WERI-Rb-1 (cell line): ENCODE data around the gene CTDP1.

Experiments
- DNase-seq: peaks from one replicate; pipeline ENCODE4 v3.0.0-alpha.2; 2020
- H3K27ac ChIP-seq: fragments of 250-450 bp; sonication (Bioruptor Pico); 2 replicates; pipeline ENCODE4 v1.5.1; 2020; ENCODE audit warnings: mild to moderate bottlenecking, moderate library complexity
- H3K27me3 ChIP-seq: fragments of 250-450 bp; sonication (Bioruptor Pico); 2 replicates; pipeline ENCODE4 v1.5.1; 2021; ENCODE audit warnings: mild to moderate bottlenecking, low read depth, moderate library complexity; ENCODE audit not compliant: insufficient read depth, severe bottlenecking
- H3K36me3 ChIP-seq: fragments of 250-450 bp; sonication (Bioruptor Pico); 2 replicates; pipeline ENCODE4 v1.5.1; 2020; ENCODE audit warnings: mild to moderate bottlenecking, moderate library complexity
- H3K4me3 ChIP-seq: 2 replicates; pipeline ENCODE4 v1.5.1; 2011; ENCODE audit warnings: low read depth, mild to moderate bottlenecking, control low read depth, low read length
- H3K9me3 ChIP-seq: fragments of 250-450 bp; sonication (Bioruptor Pico); 2 replicates; pipeline ENCODE4 v1.5.1; 2021; ENCODE audit warnings: mild to moderate bottlenecking, moderate library complexity; ENCODE audit not compliant: severe bottlenecking
- TF ChIP-seq, protein P1 (sequence below): IDR thresholded peaks from 2 replicates; pipeline ENCODE4 v1.5.1; 2011; ENCODE audit warnings: low read depth, mild to moderate bottlenecking, control low read depth, inconsistent platforms, low read length

Gene CTDP1

DNA sequence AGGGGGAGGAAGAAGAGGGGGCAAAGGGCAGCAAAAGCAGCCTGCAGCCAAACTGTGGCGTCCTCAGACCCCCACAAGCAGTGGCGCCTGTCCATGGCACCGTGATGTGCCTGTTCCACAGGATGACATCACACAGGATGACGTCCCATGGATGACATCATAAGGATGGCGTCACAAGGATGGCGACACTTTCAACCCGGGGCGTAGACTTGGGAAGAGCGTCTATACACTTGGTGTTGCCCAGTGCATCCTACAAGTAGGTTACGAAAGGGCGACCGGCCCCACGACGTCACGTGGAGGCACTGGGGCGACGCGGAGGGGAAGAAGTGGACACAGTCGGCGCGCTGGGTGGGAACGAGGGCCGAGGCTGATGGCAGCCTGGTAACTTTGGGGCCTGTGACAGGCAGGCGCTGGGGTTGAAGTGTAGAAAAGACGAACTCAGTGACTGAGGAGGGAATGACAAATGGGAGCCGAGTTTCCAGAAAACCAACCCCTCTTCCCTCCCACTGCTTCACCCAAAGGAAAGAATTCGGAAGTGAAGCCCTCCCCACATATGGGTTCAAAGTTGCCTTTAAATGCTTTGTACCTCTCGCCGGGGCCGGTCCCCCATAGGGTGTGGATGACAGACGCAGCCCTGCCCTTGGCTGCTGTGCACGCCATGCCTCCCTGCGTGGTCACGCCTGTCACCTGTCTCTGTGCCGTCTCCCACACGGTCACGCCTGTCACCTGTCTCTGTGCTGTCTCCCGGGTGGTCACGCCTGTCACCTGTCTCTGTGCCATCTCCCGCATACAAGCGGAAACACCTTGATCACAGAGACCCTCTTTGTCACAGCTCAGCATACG is 104.7 kb downstream of the CTDP1 start:
- TF ChIP-seq, protein P1, sequence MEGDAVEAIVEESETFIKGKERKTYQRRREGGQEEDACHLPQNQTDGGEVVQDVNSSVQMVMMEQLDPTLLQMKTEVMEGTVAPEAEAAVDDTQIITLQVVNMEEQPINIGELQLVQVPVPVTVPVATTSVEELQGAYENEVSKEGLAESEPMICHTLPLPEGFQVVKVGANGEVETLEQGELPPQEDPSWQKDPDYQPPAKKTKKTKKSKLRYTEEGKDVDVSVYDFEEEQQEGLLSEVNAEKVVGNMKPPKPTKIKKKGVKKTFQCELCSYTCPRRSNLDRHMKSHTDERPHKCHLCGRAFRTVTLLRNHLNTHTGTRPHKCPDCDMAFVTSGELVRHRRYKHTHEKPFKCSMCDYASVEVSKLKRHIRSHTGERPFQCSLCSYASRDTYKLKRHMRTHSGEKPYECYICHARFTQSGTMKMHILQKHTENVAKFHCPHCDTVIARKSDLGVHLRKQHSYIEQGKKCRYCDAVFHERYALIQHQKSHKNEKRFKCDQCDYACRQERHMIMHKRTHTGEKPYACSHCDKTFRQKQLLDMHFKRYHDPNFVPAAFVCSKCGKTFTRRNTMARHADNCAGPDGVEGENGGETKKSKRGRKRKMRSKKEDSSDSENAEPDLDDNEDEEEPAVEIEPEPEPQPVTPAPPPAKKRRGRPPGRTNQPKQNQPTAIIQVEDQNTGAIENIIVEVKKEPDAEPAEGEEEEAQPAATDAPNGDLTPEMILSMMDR: no peak
- Histone ChIP-seq H3K4me3 (no peak overlapping the region), H3K27me3 (no peaks in the 10 kb centered on the region)

DNA sequence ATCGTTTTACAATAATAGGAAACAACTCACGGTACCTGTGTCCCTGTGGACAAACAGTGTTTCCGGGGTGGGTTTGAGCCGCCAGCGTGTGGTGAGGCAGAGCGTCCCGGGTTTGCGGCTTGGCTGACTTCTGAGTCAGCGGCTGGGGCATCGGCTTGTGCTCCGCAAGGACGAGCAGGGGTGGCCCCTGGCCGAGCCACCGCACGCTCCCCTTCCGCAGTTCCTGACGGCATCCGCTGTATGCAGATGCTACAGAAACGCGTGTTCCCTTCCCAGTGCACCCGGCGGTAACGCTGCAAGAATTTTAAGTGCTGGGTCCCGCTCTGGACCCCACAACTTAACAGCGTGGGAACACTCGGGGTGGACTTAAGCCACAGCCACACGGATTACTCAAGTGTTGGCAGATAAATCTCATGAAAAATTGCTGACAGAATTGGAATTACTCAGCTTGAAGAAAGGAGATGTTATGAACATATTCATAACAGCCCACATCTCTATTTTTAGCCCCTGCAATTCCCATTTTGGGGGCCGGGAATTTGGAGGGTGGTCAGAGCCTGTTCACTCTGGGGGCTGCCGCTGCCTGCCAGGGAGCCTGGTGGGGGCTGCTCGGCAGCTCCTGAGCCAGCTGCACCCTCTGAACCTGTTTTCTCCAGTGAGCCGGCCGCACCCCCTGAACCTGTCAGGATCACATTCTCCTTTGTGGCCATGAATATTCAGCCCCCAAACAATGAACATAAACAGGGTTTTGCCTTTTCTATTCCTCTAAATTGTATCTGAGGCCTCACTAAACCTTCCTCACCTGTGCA is 105.6 kb downstream of the CTDP1 start:
- Histone ChIP-seq H3K4me3 (no peak overlapping the region), H3K27me3 (no peaks in the 10 kb centered on the region), H3K27ac (no peak overlapping the region), H3K9me3 (no peaks in the 10 kb centered on the region), H3K36me3 (no peaks in the 10 kb centered on the region)
- DNase-seq: no peak
- TF ChIP-seq, protein P1: no peak

More for the DNA sequence above, 104.7 kb downstream of the CTDP1 start:
- Histone ChIP-seq H3K27ac (no peak overlapping the region), H3K9me3 (no peaks in the 10 kb centered on the region), H3K36me3 (no peaks in the 10 kb centered on the region)
- no peak for DNase-seq

DNA sequence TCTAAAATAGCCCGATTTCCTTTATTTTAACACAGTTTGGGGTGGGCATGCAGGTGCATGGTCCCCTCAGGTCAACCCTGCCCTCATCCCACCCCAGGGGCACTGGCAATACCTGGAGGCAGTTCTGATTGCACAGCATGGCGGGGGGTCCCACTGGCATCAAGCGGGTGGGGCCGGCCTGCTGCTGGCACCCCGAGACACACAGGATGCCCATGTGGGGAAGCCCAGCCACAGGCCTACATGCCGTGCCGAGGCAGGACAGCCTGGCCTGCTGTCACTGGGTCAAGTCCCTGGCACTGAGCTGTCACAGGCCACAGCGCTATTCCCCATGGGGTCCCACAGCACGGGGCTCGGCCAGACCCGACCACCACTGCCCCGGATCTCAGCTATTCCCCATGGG is 106.2 kb downstream of the CTDP1 start:
- no peak overlapping the region for H3K4me3 ChIP-seq
- no peaks in the 10 kb centered on the region for H3K36me3 ChIP-seq
- DNase-seq: no peak
- H3K9me3 ChIP-seq: no peaks in the 10 kb centered on the region
- H3K27me3 ChIP-seq: no peaks in the 10 kb centered on the region
- TF ChIP-seq, protein P1: no peak
- no peak overlapping the region for H3K27ac ChIP-seq

DNA sequence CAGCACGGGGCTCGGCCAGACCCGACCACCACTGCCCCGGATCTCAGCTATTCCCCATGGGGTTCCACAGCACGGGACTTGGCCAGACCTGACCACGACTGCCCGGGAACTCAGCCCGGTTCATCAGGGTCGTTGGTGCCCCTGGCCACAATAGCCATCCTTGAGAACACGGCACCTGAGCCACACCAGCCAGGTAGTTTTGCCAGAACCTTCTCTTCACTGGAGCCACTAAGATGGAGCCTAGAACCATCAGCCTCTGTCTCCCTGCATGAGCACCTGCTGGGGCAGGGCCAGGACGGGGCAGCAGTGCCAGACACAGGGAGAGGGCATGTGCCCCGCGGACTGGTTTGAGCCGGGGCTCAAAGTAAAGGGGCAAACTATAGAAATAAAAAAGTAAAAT is 106.7 kb downstream of the CTDP1 start:
- Histone ChIP-seq H3K9me3 (no peaks in the 10 kb centered on the region), H3K36me3 (no peaks in the 10 kb centered on the region), H3K4me3 (no peak overlapping the region), H3K27ac (no peak overlapping the region), H3K27me3 (no peaks in the 10 kb centered on the region)
- no peak for DNase-seq
- TF ChIP-seq, protein P1: no peak

DNA sequence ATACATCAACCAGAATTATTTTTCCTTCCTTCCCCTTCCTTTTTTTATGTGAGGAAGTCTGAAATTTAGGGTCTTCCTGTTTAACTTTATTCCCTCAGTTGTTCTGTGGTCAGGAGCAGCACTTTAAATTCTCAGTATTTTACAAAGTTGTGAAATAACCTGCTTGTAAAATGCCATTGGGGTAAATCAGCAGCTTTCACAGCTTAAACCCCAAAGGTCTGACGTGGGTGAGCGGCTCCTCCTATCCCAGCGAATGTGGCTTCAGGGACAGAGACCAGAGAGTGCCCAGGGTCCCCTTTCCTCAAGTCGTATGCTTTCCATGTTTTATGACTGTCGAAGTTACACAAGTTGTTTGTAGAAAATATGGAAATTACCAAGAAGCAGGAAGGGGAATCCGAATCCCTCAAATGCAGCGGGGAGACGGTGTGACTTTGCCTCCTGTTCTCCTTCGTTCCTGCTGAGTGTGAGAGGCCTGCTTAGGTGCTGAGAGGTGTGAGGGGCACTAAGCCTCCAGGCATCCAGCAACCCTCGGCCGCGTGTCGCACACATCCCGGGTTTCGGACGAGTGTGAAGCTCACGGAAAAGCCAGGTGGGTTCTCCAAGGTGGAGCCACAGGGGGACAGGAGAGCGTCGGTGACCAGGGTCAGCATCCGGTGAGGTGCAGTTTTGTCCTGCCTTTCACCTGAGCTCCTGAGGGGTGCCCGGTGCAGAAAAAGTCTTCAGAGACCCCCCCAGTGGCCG is 107.4 kb downstream of the CTDP1 start:
- DNase-seq: no peak
- H3K36me3 ChIP-seq: no peaks in the 10 kb centered on the region
- TF ChIP-seq, protein P1: no peak
- no peaks in the 10 kb centered on the region for H3K9me3 ChIP-seq
- H3K27ac ChIP-seq: no peak overlapping the region
- H3K27me3 ChIP-seq: no peaks in the 10 kb centered on the region
- H3K4me3 ChIP-seq: no peak overlapping the region
